HTR-8/SVneo (cell line): ENCODE measurements around the gene UNC45A.
"Not testable (repeated sequence)": the region's sequence is repeated elsewhere in the genome, so short reads cannot be mapped to it uniquely, and the experiment has no call there.

Experiments used
- DNase-seq: peaks from one replicate; pipeline ENCODE4 v3.0.0; 2011; ENCODE audit warnings: low spot score, mixed read lengths; ENCODE audit not compliant: insufficient read length
- FAIRE-seq: peaks from 2 replicates; lab custom pipeline; 2011; peaks lifted over from hg19 to GRCh38; lab: Jason Lieb, UNC

Gene UNC45A, protein sequence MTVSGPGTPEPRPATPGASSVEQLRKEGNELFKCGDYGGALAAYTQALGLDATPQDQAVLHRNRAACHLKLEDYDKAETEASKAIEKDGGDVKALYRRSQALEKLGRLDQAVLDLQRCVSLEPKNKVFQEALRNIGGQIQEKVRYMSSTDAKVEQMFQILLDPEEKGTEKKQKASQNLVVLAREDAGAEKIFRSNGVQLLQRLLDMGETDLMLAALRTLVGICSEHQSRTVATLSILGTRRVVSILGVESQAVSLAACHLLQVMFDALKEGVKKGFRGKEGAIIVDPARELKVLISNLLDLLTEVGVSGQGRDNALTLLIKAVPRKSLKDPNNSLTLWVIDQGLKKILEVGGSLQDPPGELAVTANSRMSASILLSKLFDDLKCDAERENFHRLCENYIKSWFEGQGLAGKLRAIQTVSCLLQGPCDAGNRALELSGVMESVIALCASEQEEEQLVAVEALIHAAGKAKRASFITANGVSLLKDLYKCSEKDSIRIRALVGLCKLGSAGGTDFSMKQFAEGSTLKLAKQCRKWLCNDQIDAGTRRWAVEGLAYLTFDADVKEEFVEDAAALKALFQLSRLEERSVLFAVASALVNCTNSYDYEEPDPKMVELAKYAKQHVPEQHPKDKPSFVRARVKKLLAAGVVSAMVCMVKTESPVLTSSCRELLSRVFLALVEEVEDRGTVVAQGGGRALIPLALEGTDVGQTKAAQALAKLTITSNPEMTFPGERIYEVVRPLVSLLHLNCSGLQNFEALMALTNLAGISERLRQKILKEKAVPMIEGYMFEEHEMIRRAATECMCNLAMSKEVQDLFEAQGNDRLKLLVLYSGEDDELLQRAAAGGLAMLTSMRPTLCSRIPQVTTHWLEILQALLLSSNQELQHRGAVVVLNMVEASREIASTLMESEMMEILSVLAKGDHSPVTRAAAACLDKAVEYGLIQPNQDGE

DNA sequence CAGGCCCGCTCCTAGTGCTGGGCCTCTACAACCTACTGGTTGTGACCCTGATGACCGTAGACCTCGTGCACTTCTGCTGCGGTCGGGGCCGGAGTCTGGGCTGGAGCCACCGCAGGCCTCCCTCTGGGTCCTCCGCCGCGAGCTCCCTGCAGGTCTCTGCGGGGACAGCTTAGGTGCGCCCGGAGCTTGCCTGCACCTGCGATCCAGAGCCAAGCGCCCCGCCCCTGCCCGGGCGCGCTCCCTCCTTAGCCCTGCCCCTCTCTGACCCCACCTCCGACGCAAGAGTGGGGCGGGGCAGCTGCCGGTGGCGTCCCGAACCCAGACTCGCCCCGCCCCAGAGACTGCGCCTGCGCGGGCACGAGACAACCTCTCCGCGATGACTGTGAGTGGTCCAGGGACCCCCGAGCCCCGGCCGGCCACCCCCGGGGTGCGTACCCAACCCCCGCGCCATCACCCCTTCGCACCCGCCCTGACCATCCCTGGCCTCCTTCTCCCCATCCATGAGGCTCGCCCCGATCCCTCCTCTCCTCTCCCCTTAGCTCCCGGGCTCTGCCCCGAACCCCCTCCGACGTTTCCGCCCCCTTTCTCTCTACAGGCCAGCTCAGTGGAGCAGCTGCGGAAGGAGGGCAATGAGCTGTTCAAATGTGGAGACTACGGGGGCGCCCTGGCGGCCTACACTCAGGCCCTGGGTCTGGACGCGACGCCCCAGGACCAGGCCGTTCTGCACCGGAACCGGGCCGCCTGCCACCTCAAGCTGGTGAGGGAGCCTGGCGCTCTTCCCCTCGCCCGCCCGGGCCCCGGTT is at the start of gene UNC45A:
Gene UNC45A (plus strand): TSS at position 337 of the 803 bp plus-strand sequence. CDS start 40 bp downstream, at position 377.
- FAIRE-seq (no peak), DNase-seq (peak; percentile 91)

DNA sequence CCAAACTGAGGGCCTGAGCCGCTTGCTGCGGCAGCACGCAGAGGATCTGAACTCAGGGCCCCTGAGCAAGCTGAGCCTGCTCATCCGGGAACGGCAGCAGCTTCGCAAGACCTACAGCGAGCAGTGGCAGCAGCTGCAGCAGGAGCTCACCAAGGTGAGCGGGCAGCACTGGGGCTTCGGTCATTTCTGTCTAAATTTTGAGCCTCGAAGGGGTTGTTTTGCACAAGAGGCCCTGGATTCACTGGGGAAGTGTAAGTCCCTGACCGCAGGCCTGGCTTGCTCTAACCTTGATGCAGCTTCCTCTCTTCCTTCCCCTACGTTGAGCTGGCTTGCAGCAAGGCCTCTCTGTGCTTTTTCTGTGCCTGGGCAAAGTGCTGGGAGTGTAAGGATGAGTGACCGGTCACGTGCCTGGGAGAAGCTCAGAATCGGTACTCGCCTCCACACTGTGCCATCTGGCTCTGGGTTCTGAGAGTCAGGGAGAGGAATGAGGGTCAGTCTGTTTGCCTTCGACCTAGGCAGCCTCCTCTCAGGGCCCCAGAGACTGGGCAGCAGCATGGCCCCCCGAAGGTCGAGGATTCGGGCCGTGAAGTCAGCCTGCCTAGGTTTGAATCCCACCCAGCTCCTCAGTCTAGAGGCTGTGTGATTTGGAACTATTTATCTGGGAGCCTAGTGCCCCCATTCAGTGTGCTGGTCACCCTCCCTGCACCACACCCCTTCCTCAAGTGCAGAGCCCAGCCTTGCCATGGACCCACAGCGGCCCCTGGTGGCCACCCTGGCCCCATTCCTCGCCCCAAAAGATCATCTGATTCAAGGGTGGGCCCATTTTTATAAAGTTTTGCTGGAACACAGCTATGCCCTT is 49.4 kb upstream of the UNC45A start:
- FAIRE-seq = peak; percentile 4

DNA sequence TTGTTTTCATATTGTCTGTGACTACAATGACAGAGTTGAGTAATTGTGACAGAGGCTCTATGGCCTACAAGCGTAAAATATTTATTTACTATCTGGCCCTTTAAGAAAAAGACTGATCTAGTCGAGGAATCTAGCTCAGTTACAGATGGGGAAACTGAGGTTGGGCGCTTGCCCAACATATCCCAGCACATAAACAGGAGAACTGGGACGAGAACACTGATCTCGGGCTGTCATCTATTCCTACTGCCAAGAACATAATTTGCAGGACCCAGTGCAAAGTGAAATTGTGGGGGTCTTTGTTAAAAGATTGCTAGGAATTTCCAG is 48.8 kb upstream of the UNC45A start:
- DNase-seq (no peak), FAIRE-seq (no peak)

More for the DNA sequence above, 49.4 kb upstream of the UNC45A start:
- no peak for DNase-seq

DNA sequence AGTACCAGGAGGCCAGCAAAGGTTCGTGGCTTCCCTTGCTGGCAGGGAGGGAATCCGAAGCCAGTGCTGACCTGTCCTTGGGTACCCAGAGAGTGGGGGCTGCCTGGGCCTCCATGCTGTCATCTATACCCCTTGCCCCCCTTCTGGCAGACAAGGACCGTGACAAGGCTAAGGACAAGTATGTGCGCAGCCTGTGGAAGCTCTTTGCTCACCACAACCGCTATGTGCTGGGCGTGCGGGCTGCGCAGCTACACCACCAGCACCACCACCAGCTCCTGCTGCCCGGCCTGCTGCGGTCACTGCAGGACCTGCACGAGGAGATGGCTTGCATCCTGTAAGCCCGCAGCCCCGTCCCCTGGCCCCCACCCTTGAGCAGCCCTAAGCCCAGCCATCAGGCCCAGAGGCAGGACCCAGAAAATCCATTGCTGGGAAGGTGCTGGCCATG is 48.0 kb upstream of the UNC45A start:
- FAIRE-seq = no peak
- DNase-seq = no peak

DNA sequence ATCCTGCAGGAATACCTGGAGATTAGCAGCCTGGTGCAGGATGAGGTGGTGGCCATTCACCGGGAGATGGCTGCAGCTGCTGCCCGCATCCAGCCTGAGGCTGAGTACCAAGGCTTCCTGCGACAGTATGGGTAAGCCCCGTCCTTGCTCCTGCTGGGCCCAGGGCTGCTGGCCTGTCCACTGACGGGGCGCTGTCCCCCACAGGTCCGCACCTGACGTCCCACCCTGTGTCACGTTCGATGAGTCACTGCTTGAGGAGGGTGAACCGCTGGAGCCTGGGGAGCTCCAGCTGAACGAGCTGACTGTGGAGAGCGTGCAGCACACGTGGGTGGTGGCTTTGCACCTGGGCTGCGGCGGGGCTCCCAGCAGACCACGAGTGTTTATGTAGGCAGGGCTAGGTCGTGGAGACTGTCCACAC is 45.8 kb upstream of the UNC45A start:
- no peak for FAIRE-seq
- no peak for DNase-seq

DNA sequence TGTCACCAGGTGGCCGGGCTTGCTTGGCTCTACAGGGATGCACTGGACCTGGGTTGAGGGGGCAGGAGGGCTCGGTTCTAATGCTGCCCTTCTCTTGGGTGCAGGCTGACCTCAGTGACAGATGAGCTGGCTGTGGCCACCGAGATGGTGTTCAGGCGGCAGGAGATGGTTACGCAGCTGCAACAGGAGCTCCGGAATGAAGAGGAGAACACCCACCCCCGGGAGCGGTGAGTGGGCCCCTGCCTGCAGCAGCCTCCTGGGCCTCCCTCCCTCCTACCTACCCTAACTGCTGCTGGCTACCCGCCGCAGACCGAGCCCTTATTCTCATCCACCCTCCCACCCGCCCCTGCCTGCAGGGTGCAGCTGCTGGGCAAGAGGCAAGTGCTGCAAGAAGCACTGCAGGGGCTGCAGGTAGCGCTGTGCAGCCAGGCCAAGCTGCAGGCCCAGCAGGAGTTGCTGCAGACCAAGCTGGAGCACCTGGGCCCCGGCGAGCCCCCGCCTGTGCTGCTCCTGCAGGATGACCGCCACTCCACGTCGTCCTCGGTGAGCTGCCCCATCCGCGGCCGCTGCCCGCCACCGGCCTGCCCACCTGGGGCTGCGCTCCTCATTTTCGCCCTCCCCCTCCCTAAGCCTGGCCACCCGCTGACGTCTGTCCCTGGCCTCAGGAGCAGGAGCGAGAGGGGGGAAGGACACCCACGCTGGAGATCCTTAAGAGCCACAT is 45.2 kb upstream of the UNC45A start:
- FAIRE-seq (no peak), DNase-seq (no peak)

DNA sequence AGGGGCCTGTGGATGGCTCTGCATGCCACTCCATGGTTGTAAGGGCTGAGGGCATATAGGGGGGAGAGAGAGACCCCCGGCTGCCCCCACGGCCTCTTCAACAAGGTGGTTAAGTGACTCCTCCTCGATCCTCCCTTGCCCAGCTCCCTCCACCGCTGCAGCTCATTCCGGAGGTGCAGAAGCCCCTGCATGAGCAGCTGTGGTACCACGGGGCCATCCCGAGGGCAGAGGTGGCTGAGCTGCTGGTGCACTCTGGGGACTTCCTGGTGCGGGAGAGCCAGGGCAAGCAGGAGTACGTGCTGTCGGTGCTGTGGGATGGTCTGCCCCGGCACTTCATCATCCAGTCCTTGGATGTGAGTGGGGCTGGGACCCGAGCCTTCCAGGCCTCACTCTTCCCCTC is 44.2 kb upstream of the UNC45A start:
- DNase-seq = no peak
- no peak for FAIRE-seq

DNA sequence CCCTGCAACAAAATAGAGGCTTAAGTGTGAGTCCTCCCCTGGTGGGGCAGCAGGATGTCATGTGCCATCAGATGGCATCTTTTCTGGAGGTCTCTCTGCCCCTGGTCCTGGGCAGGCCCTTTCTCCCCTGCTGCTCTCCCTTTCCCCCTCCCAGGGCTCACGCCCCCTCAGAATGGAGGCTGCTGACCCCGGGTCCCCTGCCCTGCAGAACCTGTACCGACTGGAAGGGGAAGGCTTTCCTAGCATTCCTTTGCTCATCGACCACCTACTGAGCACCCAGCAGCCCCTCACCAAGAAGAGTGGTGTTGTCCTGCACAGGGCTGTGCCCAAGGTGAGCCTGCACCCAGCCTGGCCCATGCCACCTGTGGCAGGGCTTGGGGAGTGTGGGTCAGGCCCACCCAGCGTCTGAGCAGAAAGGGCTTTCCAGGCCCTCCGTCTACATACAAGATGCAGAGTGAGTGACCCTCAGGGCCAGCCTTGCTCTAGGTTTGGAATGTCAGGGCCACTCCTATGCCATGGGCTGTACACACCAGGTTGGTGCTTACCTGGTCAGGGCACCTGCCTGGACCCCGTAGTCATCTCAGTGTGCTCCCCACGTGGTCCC is 43.6 kb upstream of the UNC45A start:
- DNase-seq (no peak), FAIRE-seq (no peak)

DNA sequence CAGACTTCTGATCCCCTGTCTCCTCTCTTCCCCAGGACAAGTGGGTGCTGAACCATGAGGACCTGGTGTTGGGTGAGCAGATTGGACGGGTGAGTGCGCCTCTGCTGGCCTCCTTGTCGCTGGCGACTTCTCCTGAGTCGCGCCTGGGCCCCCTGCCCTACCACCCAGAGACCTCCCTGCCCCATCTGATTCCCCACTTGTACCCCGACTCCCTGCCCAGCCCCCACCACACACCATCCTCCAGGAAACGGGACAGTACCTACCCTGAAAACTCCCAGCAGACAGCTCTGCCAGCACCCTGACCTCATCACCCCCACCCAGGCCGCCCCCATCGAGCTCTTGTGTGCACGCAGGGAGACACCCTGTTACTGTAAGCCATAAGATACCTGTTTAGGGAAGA is 43.1 kb upstream of the UNC45A start:
- FAIRE-seq = no peak
- DNase-seq = no peak

DNA sequence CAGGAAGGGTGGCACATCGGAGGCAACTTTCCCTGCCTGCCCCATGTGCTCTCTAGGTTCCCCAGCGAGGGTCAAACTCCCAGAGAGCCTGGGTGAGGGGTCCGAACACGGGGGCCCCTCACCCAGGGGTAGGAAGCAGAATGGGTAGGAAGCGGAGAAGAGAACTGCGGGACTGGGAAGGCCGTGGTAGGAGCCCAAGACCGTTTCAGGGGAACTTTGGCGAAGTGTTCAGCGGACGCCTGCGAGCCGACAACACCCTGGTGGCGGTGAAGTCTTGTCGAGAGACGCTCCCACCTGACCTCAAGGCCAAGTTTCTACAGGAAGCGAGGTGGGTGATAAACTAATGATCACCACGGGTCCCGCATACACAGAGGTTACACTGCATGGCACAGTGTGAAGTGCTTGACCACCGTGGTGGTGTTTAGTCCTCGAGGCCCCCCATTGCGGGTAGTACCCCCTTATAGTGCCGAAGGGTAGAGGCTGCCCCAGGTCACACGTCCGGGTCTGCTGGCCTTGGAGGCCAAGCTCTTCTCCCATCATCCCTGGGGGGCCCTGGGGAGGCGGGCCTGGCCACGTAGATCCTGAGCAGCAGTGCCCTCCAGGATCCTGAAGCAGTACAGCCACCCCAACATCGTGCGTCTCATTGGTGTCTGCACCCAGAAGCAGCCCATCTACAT is 42.4 kb upstream of the UNC45A start:
- no peak for FAIRE-seq
- DNase-seq = no peak

DNA sequence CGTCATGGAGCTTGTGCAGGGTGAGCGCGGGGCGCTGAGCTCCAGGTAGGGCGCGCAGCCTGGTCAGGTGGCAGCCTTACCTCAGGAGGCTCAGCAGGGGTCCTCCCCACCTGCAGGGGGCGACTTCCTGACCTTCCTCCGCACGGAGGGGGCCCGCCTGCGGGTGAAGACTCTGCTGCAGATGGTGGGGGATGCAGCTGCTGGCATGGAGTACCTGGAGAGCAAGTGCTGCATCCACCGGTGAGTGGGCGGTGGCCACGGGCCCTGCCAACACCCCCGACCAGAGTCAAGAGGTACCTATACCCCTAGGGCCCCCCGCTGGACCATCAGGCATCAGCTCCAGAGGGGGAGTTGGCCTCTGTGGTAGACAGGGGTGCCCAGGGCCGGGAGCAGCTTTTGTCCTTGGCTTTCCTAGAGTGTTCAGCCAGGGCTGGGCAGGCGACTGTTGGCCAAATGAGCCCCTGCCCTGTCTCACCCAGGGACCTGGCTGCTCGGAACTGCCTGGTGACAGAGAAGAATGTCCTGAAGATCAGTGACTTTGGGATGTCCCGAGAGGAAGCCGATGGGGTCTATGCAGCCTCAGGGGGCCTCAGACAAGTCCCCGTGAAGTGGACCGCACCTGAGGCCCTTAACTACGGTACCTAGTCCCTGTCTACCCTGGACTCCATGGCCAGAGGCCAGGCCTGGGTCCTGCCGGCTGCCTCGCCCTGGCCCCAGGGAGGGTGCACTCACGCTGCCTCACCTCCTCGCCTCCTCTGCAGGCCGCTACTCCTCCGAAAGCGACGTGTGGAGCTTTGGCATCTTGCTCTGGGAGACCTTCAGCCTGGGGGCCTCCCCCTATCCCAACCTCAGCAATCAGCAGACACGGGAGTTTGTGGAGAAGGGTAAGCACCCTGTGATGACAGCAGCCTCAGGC is 41.7 kb upstream of the UNC45A start:
- FAIRE-seq = no peak

DNA sequence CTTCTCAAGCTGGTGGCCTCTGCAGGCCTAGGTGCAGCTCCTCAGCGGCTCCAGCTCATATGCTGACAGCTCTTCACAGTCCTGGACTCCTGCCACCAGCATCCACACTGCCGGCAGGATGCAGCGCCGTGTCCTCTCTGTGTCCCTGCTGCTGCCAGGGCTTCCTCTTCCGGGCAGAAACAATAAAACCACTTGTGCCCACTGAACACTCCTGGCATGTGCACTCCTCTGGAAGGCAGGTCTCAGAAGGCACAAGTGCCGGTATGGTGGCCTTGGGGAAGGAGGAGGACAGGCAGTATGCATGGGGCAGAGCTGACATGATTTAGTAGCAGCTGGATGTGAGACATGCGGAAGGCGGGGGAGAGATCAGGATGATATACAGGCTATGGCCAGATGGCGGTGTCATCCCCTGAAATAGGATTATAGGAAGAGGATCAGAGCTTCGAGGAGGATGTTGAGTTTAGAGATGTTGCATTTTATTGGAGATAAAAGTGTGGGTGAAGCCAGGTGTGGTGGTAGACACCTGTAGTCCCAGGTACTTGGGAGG is 39.4 kb upstream of the UNC45A start:
- DNase-seq (no peak), FAIRE-seq (peak; percentile 55)

More for the DNA sequence above, 41.7 kb upstream of the UNC45A start:
- no peak for DNase-seq

DNA sequence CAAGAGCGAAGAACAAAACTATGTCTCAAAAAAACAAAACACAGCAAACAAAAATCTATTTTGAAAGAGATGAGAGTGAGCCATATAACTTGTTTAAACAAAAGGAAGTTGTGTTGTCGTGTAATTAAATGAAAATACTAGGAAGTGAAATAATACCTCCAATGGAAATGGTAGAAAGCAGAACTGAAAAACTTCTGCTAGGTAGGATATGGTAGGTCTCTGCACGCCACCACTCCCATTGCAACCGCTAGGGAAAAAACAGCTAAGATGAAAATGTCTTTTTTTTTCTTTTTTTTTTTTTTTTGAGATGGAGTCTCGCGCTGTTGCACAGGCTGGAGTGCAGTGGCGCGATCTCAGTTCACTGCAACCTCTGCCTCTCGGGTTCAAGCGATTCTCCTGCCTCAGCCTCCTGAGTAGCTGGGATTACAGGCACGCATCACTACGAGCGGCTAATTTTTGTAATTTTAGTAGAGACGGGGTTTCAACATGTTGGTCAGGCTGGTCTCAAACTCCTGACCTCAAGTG is 37.9 kb upstream of the UNC45A start:
- not testable (repeated sequence) for DNase-seq, FAIRE-seq

DNA sequence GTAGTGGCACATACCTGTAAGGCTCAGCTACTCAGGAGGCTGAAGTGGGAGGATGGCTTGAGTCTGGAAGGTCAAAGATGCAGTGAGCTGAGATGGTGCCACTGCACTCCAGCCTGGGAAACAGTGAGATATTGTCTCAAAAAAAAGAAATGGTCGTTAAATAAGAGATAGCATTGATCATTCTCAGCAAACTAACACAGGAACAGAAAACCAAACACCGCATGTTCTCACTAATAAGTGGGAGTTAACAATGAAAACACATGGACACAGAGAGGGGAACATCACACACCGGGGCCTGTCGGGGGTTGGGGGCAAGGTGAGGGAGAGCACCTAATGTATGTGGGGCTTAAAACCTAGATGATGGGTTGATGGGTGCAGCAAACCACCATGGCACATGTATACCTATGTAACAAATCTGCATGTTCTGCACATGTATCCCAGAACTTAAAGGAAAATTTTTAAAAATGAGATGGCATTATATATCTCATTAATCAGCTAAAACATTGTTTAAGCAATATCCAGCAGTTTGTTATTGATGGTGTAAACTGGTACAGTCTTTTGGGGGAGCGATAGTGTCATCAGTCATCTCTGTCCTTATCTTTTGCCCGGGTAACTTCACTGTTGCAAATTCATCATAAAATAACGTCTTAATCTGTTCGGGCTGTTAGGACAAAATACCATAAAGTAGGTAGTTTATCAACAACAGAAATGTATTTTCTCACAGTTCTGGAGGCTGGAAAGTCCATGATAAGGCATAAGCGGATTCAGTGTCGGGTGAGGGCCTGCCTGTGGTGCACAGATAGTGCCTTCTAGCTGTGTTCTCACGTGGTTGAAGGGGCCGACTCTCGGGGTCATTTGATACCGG is 33.7 kb upstream of the UNC45A start:
- no peak for DNase-seq
- no peak for FAIRE-seq
